H1 (cell line): ENCODE measurements around the gene CLN5. TPM values are rescaled to one million over a fixed set of nuclear protein-coding genes. Genes with fewer than 3 reads are reported as not detected.

Experiments
- ATF2 ChIP-seq: IDR thresholded peaks from 2 replicates; pipeline ENCODE4 v1.6.1; 2012; ENCODE audit warnings: low read length, inconsistent platforms
- BRCA1 ChIP-seq: IDR thresholded peaks from 2 replicates; pipeline ENCODE4 v1.6.1; 2012; ENCODE audit warnings: low read depth, low read length, improper control_type of control experiment
- GABPA ChIP-seq: IDR thresholded peaks from 2 replicates; pipeline ENCODE4 v1.6.1; 2011; ENCODE audit warnings: mild to moderate bottlenecking, low read length, moderate library complexity, borderline replicate concordance; ENCODE audit not compliant: insufficient read depth
- HDAC2 ChIP-seq, 2 experiments: fragments of 300-600 bp in 1 of 2; sonication (generic) in 1 of 2; IDR thresholded peaks; 2 replicates each; pipeline ENCODE4 v1.6.1; 2011 to 2012; ENCODE audit warnings: low read depth in 2 of 2, low read length in 2 of 2, mild to moderate bottlenecking in 2 of 2, moderate library complexity in 2 of 2, borderline replicate concordance in 1 of 2, inconsistent platforms in 1 of 2
- POLR2A ChIP-seq, 2 experiments: IDR thresholded peaks; 1 replicate in 1 of 2; 2 replicates in 1 of 2; pipeline ENCODE4 v1.6.1; 2011; ENCODE audit warnings: low read depth in 2 of 2, low read length in 2 of 2, mild to moderate bottlenecking in 2 of 2; ENCODE audit errors: control extremely low read depth in 1 of 2
- SIN3A ChIP-seq, 2 experiments: IDR thresholded peaks in 1 of 2; conservative IDR thresholded peaks in 1 of 2; 2 replicates each; pipeline ENCODE4 v1.6.1; 2011 to 2012; ENCODE audit warnings: low read length in 2 of 2, improper control_type of control experiment in 1 of 2, low read depth in 1 of 2, mild to moderate bottlenecking in 1 of 2
- polyA plus RNA-seq, 7 experiments: library from polyadenylated mRNA; depleted of rRNA in 3 of 7; stranded (reverse) in 5 of 7; unstranded in 2 of 7; fragments of >200 nt in 5 of 7; fragments of 200-250 nt in 2 of 7; gene quantifications; 1 replicate in 5 of 7; 2 replicates in 1 of 7; 4 replicates in 1 of 7; pipeline versions ENCODE4 v1.2.1 to v1.2.3, GENCODE V29; 2011 to 2013; ENCODE audit warnings: missing spikeins in 2 of 7, mixed read lengths in 2 of 7
- total RNA-seq: library from RNA; stranded (reverse); fragmentation: NEBNext Ultra II Directional; extraction: Animal tissue kit (Norgen Biotek cat#: 25700); gene quantifications from 2 replicates; pipeline ENCODE4 v1.2.1, GENCODE V29; 2021
- TF ChIP-seq, protein P1 (sequence below): fragments of 300-600 bp; sonication (generic); IDR thresholded peaks from 2 replicates; pipeline ENCODE4 v1.7.1; 2012; ENCODE audit warnings: low read length, moderate library complexity, mild to moderate bottlenecking, inconsistent platforms; ENCODE audit not compliant: insufficient replicate concordance
- TF ChIP-seq, protein P2 (sequence below): IDR thresholded peaks from 2 replicates; pipeline ENCODE4 v1.6.1; 2011; ENCODE audit warnings: low read depth, mild to moderate bottlenecking, low read length; ENCODE audit not compliant: insufficient read depth

The CLN5 gene
- total and polyA plus RNA-seq, 2 of the 8 experiments (the other 6 are each of a cell fraction or from before 2014, with no cell fraction given), result 5.3 to 10.1 TPM

- TF ChIP-seq, protein P1, sequence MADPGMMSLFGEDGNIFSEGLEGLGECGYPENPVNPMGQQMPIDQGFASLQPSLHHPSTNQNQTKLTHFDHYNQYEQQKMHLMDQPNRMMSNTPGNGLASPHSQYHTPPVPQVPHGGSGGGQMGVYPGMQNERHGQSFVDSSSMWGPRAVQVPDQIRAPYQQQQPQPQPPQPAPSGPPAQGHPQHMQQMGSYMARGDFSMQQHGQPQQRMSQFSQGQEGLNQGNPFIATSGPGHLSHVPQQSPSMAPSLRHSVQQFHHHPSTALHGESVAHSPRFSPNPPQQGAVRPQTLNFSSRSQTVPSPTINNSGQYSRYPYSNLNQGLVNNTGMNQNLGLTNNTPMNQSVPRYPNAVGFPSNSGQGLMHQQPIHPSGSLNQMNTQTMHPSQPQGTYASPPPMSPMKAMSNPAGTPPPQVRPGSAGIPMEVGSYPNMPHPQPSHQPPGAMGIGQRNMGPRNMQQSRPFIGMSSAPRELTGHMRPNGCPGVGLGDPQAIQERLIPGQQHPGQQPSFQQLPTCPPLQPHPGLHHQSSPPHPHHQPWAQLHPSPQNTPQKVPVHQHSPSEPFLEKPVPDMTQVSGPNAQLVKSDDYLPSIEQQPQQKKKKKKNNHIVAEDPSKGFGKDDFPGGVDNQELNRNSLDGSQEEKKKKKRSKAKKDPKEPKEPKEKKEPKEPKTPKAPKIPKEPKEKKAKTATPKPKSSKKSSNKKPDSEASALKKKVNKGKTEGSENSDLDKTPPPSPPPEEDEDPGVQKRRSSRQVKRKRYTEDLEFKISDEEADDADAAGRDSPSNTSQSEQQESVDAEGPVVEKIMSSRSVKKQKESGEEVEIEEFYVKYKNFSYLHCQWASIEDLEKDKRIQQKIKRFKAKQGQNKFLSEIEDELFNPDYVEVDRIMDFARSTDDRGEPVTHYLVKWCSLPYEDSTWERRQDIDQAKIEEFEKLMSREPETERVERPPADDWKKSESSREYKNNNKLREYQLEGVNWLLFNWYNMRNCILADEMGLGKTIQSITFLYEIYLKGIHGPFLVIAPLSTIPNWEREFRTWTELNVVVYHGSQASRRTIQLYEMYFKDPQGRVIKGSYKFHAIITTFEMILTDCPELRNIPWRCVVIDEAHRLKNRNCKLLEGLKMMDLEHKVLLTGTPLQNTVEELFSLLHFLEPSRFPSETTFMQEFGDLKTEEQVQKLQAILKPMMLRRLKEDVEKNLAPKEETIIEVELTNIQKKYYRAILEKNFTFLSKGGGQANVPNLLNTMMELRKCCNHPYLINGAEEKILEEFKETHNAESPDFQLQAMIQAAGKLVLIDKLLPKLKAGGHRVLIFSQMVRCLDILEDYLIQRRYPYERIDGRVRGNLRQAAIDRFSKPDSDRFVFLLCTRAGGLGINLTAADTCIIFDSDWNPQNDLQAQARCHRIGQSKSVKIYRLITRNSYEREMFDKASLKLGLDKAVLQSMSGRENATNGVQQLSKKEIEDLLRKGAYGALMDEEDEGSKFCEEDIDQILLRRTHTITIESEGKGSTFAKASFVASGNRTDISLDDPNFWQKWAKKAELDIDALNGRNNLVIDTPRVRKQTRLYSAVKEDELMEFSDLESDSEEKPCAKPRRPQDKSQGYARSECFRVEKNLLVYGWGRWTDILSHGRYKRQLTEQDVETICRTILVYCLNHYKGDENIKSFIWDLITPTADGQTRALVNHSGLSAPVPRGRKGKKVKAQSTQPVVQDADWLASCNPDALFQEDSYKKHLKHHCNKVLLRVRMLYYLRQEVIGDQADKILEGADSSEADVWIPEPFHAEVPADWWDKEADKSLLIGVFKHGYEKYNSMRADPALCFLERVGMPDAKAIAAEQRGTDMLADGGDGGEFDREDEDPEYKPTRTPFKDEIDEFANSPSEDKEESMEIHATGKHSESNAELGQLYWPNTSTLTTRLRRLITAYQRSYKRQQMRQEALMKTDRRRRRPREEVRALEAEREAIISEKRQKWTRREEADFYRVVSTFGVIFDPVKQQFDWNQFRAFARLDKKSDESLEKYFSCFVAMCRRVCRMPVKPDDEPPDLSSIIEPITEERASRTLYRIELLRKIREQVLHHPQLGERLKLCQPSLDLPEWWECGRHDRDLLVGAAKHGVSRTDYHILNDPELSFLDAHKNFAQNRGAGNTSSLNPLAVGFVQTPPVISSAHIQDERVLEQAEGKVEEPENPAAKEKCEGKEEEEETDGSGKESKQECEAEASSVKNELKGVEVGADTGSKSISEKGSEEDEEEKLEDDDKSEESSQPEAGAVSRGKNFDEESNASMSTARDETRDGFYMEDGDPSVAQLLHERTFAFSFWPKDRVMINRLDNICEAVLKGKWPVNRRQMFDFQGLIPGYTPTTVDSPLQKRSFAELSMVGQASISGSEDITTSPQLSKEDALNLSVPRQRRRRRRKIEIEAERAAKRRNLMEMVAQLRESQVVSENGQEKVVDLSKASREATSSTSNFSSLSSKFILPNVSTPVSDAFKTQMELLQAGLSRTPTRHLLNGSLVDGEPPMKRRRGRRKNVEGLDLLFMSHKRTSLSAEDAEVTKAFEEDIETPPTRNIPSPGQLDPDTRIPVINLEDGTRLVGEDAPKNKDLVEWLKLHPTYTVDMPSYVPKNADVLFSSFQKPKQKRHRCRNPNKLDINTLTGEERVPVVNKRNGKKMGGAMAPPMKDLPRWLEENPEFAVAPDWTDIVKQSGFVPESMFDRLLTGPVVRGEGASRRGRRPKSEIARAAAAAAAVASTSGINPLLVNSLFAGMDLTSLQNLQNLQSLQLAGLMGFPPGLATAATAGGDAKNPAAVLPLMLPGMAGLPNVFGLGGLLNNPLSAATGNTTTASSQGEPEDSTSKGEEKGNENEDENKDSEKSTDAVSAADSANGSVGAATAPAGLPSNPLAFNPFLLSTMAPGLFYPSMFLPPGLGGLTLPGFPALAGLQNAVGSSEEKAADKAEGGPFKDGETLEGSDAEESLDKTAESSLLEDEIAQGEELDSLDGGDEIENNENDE, result no peak
- TF ChIP-seq BRCA1 (no peak), POLR2A (IDR thresholded peaks at IDR 0.05; ENCODE audit: control extremely low read depth in 1 of 2, low read depth in 2 of 2, low read length in 2 of 2) (no peak), ATF2 (no peak), GABPA (no peak), HDAC2 (IDR thresholded peaks at IDR 0.05; ENCODE audit: borderline replicate concordance in 1 of 2, low read depth in 2 of 2, low read length in 2 of 2) (no peak), SIN3A (conservative IDR thresholded peaks at IDR 0.05 in 1 of 2, IDR thresholded peaks at IDR 0.05 in 1 of 2; ENCODE audit: low read depth in 1 of 2, low read length in 2 of 2) (no peak)
- TF ChIP-seq, protein P2, sequence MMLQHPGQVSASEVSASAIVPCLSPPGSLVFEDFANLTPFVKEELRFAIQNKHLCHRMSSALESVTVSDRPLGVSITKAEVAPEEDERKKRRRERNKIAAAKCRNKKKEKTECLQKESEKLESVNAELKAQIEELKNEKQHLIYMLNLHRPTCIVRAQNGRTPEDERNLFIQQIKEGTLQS, result no peak
Observed at GRCh38 chr13:76983676-76984075, 8.2 kb upstream of the CLN5 start (continued).
